Activated gamma-delta T cell (primary cell): ENCODE data around the gene ANO2.

Experiments
- DNase-seq: peaks from one replicate; lab custom pipeline; 2025; lab: John Stamatoyannopoulos, UW

Gene ANO2

DNA sequence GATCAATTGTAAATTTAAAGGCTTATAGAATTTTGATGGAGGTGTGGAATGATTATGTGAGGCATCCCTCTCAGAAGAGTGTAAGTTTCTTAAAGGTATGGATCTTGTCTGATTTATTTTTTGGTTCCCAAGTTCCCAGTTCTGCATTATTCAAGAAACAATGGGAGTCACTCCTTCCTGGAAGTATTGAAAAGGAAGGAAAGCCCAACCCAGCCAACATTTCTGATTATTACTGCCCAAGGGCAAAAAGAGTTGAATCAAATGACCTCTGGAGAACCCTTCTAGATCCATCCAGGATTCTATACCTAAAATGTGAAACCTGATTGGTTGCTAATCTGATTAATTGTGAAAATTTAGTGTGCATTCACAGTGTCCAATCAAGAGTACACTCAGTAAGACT lies 166.2 kb downstream of the ANO2 start:
- DNase-seq, result no peak

DNA sequence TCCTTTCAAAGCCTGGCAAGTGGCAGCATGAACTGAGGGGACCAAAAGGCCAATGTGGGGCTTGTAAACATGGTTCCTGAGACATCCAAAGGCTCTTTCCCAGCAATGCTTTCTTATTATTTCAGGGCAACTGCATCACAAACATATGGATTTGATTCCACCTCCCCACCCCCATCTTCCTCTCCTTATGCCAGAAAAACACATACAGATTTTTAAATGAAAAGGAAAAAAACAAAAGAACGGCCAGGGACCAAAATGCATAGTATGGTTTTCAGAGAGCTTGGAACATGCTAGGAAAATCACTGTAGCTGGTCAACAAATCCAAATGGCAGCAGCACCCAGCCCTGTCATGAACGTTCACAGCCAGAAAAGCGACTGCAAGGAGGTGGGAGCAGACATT lies 167.6 kb downstream of the ANO2 start:
- DNase-seq, result no peak

DNA sequence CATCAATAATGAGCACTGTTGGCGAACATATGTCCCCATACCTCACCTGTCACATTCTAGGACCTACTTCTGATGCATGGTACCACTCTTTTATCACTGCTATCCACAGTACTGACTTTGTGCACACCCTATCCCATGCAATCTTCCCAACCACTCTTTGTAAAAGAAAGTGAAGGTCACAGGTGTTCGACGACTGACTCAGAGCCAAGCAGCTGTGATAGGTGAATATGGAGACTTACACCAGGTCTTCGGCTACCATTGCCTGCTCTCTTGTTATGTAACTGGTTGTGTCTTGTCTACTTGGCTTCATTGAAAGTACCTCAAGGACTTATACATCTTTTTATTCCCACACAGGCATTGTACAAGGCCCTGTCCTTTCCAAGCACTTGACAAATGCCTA lies 169.0 kb downstream of the ANO2 start:
- DNase-seq, result no peak

- no peak for DNase-seq
Observed at GRCh38 chr12:5773550-5773949, 171.5 kb downstream of the ANO2 start.

DNA sequence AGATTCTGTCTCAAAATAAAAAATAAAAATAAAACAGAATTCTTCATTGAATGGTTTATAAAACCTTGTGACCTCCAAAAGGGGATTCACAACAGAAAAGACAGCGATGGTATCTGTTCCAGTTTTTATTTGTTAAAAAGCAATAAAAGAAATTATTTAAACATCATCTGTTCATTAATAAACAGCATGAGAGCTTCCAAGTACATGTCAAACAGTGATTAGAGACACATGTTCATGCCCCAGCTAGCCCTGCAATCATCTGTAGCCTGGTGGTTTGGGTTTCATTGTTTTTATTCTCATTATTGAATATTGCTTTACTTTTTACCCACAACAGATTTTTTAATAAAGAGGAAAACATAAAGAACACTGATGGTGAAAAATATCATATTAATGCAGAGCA lies 173.3 kb downstream of the ANO2 start:
- DNase-seq, result no peak

- no peak for DNase-seq
Observed at GRCh38 chr12:5770727-5771126, 174.3 kb downstream of the ANO2 start.

DNA sequence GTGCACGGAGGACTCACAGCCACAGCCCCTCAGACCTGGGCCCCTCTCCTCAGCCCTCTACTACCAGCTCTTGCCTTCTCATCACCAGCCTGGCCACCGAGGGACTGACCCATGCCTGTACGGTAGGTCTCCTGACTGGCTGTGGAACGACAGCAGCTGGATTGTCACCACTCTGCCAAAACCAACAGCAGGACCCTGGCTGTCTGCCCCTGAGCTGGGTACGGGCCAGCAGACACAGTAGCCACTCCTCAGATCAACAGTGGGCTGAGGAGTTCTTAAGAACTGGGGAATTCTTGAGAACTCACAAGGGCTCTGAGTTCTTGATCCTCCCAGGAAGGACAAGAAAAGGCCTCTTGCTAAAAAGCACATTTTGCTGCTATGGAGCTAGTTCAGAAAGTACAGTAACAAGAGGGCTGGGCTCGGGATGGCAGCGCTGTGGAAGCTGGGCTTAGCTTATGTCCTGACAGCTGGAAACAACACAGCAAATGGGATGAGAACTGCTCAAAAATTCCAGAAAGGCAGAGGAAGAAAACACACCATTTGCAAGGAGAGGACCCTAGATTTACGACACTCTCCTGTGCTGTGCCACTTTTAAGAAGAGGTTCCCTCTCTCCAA lies 176.4 kb downstream of the ANO2 start:
- DNase-seq, result no peak

DNA sequence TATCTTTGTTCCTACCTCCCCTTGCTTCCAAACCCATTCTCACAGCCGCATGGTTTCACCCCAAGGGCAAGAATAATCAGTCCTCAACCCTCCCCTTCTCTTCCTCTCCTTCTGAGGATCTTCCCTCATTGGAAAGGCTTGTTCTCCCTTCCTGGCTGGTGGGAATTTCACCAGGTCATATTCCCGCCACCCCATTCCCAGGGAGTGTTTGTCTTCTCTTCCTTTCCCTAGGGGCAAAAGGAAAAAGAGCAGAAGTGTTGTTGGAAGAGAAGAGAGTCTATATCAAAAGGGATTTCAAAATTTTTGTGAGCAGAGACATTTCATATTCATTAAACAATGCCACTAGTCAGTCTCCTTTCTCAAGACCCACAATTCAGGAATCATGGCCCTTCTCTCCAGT lies 176.9 kb downstream of the ANO2 start:
- DNase-seq, result no peak

- DNase-seq, result no peak
Observed at GRCh38 chr12:5758347-5758746, 186.7 kb downstream of the ANO2 start.

GRCh38 chr12:5756338-5756842 lies 188.7 kb downstream of the ANO2 start:
- no peak for DNase-seq

GRCh38 chr12:5748027-5748426 lies 197.0 kb downstream of the ANO2 start:
- DNase-seq, result no peak

DNA sequence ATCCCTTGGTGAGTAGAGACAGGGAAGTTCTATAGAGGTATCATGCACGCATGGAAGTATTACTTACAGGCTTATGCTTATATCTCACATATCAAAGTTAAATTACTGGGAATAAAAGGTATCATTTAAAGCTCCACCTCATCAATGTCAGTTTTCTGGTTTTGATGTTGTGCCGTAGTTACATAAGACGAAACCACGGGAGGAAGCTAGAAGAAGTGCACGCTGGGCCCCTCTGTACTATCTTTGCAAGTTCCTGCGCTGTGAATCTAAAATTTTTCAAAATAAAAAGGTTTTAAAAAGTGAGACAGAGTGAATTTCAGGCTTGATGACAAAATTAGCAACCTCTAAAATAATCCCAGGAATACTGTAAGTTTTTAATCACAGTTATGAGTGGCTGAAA lies 198.1 kb downstream of the ANO2 start:
- DNase-seq, result no peak

DNA sequence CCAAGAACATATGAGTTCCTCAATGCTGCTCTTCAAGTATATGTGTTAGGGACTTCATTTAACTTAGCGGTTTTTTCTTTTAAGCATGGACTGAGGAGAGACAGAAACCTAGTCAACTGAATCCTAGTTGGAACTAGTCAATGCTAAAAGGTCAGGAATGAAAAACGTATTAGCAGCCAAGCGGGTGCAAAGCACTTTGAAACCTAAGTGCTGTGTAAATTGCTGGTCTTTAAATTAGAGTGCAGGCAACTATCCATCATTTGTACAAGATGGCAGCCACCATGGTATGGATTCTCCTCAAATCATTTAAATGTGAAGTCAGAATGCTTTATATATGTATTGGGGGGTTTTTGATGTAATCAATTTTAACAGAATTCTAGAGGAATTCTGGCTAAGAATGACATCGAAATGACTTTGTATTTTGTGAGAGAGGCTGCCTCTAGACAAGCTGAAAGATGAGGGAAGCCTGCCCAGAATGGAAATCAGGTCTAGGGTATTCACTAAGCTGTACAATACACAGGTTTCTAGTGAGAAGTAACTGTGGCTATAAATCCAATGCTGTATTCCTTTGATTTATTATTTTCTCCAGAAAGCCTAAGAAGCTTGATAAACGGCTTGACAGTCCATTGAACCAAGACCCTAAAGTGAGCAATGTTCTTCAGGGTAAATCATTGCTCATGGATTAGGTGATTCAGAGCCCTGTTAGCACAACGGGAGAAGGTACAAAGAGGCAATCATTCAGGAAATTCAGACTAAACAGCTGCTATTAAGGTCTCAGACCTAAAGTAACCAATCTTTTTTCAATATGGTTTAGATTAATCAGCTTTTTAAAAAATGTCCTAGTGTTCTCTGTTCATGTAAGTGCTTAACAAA lies 198.8 kb downstream of the ANO2 start:
- DNase-seq, result no peak

DNA sequence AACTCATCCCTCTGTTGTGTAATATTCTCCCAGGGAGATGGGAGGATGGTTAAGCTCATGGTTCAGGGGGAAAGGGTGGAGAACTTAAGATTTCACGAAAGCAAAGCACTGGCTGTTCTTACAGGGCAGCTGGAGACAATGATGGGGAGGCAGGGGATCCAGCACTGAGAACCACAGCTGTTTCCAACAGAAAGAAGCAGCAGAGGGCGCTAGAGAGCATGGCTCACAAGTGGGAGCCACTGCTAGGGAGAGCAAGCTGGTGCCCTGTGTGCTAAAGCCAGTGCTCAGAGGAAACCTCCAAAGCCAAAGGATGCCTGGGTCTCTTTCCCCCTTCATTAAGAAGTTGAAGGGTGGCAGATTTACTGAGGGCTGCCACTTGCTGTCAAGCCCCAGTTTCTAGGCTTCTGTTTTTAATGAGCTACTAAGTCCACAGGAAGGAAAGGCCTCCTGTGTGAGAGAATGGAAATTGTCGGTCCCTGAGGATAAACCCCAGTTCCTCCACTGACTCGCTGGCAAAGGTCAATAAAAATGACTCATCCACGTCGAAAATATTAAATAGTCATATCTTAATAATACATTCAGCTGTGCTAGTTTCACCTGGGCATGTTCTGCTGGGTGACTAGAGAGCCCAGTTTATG lies 199.7 kb downstream of the ANO2 start:
- no peak for DNase-seq

- no peak for DNase-seq
Observed at GRCh38 chr12:5742258-5742657, 202.8 kb downstream of the ANO2 start.

DNA sequence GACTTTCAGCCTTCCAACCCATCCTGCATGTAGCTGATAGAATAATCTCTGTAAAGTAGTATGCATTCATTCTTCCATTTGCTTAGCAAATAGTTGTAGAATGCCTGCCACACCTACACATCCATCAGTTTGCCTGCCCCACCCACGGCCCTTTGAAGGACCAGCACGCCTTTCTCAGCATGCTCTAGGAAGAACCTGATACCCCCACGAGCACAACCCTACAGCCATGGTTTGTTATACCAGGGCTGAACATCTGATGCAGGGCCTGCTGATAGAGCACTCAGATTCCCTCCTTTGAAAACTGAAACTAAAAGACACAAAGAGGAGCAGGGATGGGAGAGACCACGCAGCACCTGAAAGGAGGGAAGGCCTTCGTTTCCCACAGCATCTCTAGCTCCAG lies 205.1 kb downstream of the ANO2 start:
- DNase-seq, result no peak

- DNase-seq, result no peak
Observed at GRCh38 chr12:5737778-5738177, 207.3 kb downstream of the ANO2 start.

GRCh38 chr12:5736527-5736926 lies 208.5 kb downstream of the ANO2 start:
- no peak for DNase-seq

- DNase-seq, result no peak
Observed at GRCh38 chr12:5736016-5736415, 209.0 kb downstream of the ANO2 start.

GRCh38 chr12:5733916-5734315 lies 211.1 kb downstream of the ANO2 start:
- no peak for DNase-seq

- no peak for DNase-seq
Observed at GRCh38 chr12:5733136-5733755, 211.8 kb downstream of the ANO2 start.

- DNase-seq, result no peak
Observed at GRCh38 chr12:5730962-5731361, 214.1 kb downstream of the ANO2 start.
